HPDE6-E6E7 (cell line): Measurements from ENCODE around the gene PAK6.

Experiments
- DNase-seq: peaks from one replicate; pipeline ENCODE4 v3.0.0; 2011; ENCODE audit warnings: missing footprints; ENCODE audit errors: extremely low spot score

PAK6 gene

DNA sequence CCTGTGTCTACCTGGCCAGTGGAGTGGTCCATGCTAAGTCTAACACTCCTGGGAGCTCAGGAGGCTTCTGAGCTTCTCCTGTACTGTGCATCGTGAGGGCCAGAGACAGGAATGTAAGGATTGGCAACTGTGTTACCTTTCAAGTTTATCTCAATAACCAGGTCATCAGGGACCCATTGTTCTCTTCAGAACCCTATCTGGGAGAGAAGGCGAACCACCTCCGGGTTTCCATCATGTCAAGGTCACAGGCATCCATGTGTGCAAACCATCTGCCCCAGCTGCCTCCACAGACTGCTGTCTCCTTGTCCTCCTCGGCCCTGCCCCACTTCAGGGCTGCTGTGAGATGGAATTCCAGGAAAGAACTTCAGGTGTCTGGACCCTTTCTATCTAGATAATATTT is 38.1 kb downstream of the PAK6 start:
- no peak for DNase-seq

DNA sequence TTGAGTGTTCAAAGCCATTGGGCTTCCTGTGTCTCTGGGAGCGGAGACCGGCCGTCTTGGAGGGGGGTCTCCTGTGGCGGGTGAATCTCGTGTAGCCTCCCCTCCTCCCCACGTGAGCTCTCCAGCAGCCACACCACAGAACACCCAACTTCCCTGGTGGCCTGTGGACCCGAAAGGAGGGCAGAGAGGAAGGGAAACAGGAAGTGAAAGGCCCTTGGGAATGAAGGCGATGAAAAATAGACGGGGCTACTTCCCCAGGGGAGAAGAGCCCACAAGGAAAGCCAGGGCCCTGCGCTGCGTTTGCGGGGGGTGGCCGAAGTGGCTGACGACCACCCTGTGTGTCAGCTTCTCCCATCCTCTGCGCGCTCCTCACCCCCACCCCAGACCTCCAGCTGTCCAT is 38.6 kb downstream of the PAK6 start:
- no peak for DNase-seq

DNA sequence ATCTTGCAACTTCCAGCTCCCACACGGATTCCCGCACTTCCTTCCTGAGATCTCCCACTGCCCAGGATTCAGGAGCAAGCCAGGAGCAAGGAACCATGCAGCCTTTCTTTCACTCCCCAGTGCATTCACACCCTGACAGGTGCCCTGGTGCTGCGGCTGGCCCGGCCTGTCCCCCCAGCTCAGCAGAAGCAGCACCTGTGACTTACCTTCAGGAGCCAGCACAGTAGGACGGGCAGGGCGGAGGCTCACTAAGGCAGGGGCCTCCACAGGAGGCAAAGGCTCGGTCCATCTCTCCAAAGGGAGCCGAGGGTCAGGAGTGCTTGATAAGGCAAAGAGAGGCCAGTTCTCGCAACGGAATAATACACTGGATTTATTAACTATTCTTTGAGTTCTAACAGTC is 39.2 kb downstream of the PAK6 start:
- no peak for DNase-seq

DNA sequence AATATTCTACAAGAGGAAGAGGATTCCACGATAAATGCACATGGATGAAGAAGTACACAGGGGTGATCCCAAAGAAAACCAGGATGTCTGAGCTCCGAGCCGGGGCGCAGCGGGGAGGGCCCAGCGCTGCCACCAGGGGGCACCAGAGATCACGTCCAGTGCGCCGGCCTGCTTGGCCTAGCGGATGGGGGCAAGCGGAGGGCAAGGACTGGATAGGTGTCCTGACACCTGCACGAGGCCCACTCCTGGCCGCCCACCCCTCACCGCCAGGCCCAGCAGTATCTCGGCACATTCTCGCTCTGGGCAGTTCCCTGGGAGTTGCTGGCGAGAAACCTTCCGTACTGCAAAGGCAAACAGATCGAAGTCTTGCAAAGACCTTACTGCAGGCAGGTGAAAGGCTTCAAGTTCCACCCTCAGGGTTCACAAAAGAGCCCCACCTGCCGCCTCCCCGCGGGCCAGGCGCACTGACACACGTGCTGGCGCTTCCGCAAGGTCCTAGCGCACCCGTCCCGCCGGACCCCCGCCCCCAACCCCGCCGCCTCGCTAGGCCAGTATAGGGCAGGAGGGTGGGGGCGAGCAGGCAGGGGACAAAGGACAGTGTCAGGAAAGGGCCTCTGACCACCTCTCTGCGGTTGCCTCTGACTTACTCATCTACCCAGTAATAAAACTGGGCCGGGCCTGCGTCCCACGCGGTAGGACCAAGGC is 40.7 kb downstream of the PAK6 start:
- peak; percentile 59 for DNase-seq

DNA sequence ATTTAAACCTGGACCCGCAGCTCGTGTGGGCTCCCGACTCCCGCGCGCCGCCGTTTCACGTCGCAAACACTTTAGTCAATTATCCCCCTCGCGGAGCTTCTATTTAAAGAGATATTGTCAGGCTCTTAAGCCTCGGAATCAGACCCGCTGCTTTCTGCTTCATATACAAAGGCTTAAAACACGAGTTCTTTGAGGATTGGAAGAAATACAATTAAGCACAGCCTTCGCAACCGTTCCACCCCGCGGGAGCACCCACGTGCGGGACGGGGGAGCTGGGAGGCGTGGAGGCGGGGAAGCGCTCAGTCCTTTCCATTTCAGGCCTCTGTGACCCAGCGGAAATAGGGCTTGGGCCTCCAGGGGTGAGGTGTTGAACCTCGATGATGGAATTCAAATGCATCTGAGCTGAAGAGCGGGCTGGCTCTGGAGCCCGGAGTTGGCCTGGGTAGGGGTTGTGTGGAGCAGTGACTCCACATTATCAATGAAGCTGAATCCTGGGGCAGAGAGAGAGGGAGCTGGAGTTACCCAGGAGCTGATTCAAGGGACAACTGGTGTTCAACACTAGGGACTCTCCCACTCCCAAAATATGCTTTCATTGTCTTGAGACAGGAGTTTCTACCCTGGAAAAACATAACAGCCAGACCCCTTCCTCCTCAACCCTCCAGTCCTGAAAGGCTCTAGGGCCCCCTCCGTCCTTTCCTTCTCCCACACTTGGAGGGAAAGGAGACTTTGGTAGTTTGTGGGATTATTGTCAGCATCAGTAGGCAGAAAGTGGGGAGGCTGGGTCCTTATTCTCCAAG is 41.6 kb downstream of the PAK6 start:
- no peak for DNase-seq

DNA sequence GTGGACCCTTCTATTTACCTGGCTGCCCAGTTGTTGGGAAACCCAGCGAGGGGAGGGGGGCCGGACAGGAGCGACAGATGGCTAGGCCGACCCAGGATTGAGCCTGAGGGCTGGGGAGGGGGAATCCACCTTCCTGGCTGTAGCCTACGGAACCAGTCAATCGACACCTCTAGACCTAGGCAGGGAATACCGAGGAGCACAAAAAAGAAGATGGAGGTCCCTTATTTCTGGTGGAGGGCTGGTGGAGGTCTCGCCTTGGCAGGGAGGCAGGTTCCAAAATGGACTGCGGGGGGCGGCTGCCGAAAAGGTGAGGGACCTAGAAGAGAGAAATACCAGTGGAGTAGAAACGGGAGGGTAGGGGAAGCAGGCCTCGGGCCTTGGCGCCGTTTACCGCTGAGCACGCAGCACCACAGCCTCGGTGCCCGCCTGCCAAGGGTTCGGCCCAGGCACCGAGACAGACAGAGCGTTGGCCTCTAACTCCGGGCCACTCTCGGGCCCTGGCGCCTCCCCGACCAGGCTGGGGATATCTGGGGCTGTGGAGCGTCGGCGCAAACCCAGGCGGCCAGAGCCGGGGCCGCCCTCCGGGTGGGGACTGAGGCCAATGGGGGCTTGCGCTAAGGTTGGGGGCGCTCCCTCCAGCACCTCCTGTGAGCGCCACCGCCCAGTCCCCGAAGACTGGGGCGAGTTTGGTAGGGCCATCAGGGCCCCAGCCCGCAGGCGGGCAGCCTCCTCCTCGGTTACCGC is 42.4 kb downstream of the PAK6 start:
- no peak for DNase-seq

DNA sequence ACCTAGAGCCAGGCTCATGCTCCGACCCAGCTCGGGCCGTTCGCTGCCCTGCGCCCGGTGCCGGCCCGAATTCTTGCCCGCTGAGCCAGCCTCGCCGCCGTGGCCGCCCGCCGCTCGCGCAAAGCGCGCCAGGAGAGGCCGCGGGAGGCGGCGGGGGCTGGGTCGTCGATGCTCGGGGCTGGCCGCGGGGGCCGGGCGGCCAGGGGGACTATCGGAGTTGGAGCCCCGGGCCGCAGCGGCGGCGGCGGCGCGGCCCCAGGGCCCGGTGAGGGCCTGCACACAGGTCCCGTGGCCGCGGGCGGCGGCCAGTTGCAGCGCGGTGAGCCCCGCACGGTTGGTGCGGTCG is 42.9 kb downstream of the PAK6 start:
- DNase-seq: no peak

DNA sequence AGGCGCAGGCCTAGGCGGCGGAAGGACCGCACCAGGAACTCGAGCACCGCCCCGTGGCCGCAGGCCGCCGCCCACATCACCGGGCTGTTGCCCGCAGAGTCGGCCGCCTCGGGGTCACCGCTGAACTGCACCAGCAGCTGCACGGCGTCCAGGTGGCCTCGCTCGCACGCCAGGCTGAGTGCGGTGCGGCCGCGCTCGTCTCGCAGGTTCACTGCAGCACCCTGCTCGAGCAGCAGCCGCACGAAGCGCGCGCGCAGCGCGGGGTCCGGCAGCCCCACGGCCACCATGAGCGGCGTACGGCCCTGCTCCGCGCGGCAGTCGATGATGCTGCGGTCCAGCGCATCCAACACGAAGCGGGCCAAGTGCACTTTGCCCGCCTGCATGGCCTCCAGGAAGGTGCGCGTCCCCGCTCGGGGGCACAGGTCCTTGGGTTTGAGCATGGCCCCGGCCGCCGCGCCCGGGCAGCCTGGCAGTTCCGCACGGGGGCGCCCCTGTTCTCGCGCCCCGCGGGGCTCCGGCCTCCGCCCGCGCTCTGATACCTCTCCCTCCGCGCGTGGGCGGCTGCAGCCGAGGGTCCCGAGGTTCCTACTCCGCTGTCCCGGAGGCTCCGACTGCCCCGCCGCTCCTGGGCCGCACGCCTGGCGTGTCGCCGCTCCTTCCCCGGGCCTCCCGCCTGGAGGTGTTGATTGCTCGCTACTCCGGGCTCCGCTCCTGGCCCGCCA is 43.4 kb downstream of the PAK6 start:
- no peak for DNase-seq

DNA sequence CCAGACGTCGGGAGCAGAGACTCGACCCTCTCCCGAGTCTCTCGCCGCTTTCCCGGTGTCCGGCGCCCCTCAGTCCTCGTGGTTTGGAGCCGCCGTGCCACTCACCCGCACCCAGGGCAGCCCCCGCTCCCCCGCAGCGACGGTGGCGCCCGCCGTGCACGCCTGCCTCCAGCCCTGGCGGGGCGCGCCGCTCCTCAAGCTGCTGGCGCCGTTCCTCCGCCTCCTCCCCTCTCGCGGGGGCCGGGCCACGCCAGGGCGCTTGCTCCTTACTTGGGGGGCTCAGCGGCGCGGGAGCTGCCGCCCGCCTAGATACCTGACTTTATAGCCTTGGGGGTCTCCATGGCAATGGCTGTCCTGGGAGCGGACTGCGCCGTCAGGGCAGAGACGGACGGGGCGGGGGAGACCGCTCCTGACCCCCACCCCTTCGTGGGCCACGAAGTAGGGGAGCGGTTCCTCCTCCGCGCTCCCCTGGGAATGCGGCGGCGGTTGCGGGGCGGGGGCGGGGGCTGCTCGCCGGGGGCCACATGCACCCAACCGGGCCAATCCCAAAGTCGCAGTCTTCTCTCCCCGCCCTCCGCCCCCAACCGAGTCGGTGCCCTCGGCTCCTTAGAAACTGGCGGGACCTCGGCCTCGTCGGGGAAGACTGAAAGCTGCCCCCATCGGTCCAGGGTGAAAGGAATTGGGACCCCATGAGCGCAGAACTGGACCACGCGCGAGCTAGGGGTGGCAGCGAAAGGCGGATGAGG is 44.2 kb downstream of the PAK6 start, which contains the start of gene ANKRD63:
TSS of gene ANKRD63 (minus strand) at position 196 of the 746 bp plus-strand sequence. CDS start 478 bp downstream, outside the sequence.
- no peak for DNase-seq

DNA sequence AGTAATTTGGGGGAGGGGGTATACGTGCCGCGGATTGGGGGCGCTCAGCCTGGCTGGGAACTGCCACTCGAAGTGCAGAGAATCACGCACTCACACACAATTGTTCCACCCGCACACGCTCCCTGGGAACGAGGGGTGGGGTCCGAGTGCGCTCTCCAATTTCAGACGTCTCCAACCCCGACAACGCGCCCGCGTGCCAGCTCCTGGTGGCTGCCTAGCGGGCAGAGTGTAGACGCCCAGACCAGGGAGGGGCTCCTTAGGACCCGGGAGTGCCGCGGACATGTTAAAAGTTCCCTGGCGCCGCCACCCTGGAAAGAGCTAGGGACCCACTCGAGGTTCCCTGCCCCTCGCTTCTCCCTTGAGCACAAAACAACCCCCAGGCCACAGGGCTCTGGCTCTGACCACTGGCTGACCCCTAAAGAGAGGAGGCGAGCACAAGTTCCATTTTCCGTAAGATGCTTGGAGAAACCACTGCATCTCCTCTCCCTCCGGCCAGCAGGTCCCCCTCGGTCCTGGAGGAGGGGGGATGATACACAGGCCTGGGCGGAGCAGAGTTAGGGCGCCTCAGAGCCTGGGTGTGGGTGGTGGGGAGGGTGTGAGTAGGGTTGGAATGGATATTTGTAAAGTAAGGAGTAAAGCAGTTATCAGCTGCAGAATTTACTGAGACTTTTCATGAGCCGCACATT is 44.9 kb downstream of the PAK6 start:
- DNase-seq: no peak

DNA sequence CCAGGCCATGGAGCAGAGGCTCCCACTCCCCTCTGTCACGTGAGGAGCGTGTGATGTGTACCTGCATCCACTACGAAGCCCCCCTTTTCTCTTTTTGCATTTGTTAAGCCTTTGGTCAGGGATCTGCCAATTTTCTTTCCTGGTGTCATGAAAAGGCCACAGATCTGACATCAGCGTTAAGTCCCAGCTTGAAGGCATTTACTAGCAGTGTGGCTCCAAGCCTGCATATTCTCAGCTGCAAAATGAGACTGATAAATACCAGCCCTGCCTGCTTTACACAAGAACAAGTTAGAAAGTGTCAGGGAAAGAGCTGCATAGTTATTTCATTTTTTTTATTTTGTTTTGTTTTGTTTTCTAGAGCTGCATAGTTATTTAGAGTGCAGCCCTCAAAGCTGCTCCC is 46.3 kb downstream of the PAK6 start:
- DNase-seq: no peak

DNA sequence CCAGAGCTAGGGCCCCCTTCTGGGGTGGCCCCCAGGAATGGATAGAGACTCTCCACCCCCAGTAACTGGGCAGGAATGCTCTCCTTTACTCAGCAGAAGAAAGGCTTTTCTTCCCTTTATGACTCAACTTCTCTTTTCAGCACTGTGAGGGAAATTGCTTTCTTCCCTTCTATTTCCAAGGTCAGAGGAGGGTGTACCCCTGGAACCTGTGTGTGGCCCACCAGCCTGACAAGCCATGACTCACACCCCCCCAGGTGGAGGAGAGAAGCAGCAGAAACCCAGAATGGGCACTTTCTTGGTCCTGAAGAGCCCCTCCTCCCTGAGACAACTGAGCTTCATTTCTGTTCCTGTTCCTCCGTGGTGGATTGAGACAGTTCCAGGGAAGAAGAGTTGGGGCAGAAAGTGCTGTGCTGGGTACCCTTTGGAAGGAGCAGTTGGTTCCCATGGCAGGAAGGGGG is 46.7 kb downstream of the PAK6 start:
- no peak for DNase-seq

DNA sequence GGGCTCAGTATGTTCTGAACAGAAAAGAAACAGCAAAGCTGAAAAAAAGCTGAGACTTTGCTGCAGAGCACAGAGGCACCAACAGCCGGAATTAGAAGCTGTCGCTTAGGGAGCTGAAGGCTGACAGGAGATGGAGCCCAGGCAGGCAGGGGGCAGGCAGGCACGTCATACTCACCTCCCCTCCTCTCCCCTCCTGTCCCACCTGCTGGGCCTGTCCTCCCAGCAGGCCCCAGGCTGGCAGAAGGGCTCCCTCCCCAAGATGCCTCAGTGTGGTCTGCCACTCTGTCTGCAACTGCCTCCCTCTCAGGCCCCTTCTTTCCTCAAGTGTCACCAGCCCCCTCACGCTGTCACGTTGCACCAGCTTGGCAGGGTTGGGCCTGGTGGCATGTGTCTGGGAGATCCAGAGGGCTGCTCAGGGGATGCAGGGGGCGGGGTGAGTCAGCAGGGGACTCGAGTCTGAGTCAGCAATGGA is 47.2 kb downstream of the PAK6 start:
- no peak for DNase-seq

DNA sequence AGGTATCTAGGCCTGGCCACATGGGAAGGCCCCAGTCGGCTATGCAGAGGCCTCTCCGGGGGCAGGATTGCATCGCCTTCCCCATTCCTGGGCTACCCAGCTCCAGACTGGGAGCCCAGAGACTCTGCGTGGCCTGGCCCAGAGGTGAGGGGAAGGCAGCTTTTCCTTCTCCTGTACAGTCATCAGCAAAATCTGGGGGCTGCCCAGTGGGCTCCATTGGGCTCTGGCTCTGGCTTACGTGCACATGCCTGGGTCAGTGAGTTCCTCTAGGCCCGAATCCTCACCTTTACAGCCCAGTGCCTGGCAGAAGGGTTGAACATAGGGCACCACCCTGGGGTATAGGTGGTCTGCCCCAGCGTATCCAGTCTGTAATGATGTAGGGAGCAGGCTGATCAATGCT is 47.9 kb downstream of the PAK6 start:
- DNase-seq: no peak

DNA sequence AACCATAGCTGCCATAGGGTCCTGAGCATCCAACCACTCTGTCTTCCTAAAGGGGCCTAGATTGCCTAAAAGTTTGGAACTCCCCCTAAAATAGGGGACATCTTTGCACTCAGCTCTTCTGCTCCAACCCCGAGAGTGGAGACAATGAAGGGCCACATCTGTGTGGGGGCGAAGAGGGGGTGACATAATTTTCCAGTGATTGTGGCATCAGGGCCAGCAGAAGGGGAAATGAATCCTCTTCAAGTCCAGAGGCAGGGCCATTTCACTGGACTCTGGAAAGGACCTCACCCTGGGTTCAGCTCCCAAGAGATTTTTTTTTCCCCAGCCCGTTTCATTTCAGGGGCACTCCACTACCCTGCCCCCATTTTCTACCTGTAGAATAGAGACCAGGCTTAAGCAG is 48.6 kb downstream of the PAK6 start:
- DNase-seq: no peak

DNA sequence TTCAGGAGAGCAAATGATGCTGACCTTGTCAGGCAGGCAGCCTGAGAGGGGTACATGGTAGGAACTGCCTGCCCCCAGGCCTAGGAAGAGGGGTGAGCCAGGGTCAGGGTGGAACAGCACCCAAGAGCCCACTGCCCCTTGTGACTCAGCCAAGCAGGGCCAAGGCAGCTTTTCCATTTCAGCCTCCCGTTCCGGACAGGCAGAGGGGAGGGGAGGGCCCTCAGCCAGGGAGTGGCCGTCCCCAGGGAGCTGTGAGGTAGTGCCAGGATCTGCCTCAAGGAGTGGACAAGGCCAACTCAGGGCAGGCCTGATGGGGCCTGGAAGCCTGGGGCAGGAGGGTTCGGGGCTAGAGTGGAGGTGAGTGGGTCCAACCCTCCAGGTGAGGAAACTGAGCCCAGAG is 49.1 kb downstream of the PAK6 start:
- no peak for DNase-seq

DNA sequence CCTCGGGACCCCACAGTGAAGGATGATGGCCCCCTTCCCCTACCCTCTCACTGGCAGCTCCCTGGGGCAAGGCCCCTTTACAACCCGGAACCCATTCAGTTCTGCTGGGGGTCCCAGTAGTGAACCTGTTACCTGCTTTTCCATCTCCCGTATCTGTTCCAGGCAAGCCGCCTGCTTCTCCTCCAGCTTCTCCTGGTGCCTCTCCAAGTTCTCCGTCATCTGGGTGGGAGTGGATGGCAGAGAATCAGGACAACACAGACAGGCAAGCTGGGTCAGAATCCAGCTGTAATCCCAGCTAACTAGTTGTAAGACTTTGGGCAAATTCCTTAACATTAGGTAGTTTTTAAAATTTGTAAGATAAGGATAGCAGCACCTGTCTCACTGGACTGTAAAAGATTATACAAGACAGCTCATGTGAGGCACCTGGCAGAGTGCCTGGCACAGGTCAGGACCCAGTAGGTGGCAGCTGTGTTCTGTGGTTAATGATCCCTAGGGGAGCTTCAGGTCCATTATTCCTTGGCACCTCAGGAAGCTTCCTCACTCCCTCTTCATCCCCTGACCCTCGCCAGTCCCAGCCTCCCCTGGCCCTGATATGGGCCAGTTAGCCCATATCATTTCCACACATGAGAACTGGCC is 50.4 kb downstream of the PAK6 start:
- no peak for DNase-seq

DNA sequence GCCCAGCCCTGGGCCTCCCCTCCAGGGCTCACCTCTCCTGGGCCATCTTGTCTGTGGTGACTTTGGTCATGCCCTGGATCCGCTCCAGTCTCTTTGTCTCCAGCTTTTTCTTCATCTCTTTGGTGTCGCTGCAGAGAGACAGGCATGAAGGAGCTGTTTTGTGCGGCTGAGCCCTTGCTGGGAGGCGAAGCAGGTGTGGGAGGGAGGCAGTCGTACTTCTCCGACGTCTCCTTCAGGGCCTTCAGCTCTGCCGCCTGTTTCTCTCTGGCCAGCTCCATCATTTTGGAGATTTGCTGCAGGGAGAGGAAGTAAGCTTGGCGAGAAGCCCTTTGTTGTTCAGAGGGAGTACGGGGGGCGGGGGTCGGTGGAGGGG is 51.7 kb downstream of the PAK6 start:
- no peak for DNase-seq

DNA sequence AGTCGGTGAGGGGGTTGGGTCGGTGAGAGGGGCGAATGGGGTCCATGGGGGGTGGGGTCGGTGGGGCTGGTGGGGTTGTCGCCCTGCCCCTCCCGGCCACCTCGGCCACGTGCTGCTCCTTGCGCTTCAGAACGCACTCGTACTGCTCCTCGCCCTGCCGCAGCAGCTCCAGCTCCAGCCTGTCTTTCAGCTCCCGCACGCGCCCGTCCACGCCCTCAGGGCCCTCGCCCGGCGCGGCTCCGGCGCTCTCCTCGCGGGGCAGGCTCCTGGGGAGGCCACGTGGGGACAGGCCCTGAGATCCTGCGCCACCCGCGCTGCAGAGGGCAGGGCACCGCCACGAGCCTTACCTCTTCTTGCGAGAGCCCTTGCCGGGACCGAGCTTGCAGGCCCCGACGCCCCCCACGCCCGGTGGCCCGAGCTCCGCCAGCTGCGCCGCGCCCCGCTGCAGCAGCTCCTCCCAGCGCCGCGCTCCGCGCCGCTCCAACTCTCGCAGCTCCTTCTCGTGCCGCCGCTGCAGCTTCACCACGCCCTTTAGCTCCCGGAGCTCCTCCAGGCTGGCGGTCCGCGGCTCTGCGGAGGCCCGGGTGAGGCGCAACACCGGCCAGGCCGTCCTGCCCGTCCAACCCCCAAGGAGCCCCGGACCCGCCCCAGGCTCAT is 52.2 kb downstream of the PAK6 start:
- DNase-seq: peak; percentile 63

DNA sequence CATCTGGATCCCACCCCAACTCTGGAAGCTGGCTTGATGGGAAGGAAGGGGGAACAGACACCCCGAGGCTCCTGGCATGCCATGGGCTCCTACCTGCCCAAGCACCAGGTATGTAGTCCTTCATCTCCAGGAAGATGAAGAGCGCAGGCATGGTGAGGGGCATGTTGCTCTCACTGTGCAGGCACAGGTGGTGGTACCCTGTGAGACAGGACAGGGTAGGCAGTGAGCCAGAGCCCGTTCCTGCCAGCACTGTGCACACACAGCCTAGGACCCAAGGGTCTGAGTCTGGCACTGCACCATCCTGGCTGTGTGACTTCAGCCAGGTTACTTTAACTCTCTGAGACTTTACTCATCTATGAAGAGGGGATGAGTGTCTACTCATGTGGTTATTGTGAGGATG is 53.4 kb downstream of the PAK6 start:
- no peak for DNase-seq
